GM18498 (cell line): ENCODE measurements around the gene GATAD2A.
"Not testable (repeated sequence)": the region's sequence is repeated elsewhere in the genome, so short reads cannot be mapped to it uniquely, and the experiment has no call there.

Source experiments
- ATAC-seq: cut with Tn5 transposase; IDR thresholded peaks from one replicate; pipeline ENCODE4 v1.9.1; 2021; ENCODE audit warnings: mild to moderate bottlenecking, moderate library complexity; ENCODE audit not compliant: unreplicated experiment

Gene GATAD2A

GRCh38 chr19:19464339-19465098, 59.0 kb downstream of the GATAD2A start:
- no peak for ATAC-seq

GRCh38 chr19:19465436-19466070, 60.1 kb downstream of the GATAD2A start:
- ATAC-seq = no peak

GRCh38 chr19:19466201-19466600, 60.7 kb downstream of the GATAD2A start:
- no peak for ATAC-seq

GRCh38 chr19:19468424-19469050, 63.1 kb downstream of the GATAD2A start:
- no peak for ATAC-seq

- no peak for ATAC-seq
These were observed 65.1 kb downstream of the GATAD2A start for GRCh38 chr19:19470579-19470978.

GRCh38 chr19:19471682-19472081, 66.2 kb downstream of the GATAD2A start:
- no peak for ATAC-seq

- ATAC-seq = not testable (repeated sequence)
These were observed 66.6 kb downstream of the GATAD2A start for GRCh38 chr19:19472106-19472505.

GRCh38 chr19:19475015-19475765, 69.7 kb downstream of the GATAD2A start:
- ATAC-seq = no peak

- no peak for ATAC-seq
These were observed 70.7 kb downstream of the GATAD2A start for GRCh38 chr19:19475849-19476828.

- ATAC-seq = no peak
These were observed 72.4 kb downstream of the GATAD2A start for GRCh38 chr19:19477705-19478383.

GRCh38 chr19:19480688-19481087, 75.2 kb downstream of the GATAD2A start:
- ATAC-seq = no peak

GRCh38 chr19:19482809-19483596, 77.5 kb downstream of the GATAD2A start:
- no peak for ATAC-seq

- ATAC-seq = no peak
These were observed 79.9 kb downstream of the GATAD2A start for GRCh38 chr19:19485161-19485997.

- ATAC-seq = no peak
These were observed 80.5 kb downstream of the GATAD2A start for GRCh38 chr19:19485998-19486290.

- ATAC-seq = no peak
These were observed 81.0 kb downstream of the GATAD2A start for GRCh38 chr19:19486343-19487076.

- ATAC-seq = no peak
These were observed 81.8 kb downstream of the GATAD2A start for GRCh38 chr19:19487077-19487949.
